Hematopoietic multipotent progenitor cell treated with erythropoietin and hydrocortisone succinate and interleukin-3 and kit ligand, for 8 days (in vitro differentiated cells): ENCODE measurements around the gene TMEM14B.
A peak's percentile ranks its signal among the peaks of the same experiment; 100 is the strongest.
"Not testable (repeated sequence)": the region's sequence is repeated elsewhere in the genome, so short reads cannot be mapped to it uniquely, and the experiment has no call there.

Experiments used
- DNase-seq: peaks from one replicate; pipeline ENCODE4 v3.0.0-alpha.2; 2015

TMEM14B gene

GRCh38 chr6:10749734-10750133 lies 2.1 kb downstream of the TMEM14B start:
- peak; percentile 98 for DNase-seq

GRCh38 chr6:10750568-10750967 lies 3.0 kb downstream of the TMEM14B start:
- not testable (repeated sequence) for DNase-seq

GRCh38 chr6:10751757-10752156 lies 4.2 kb downstream of the TMEM14B start:
- peak; percentile 83 for DNase-seq

- no peak for DNase-seq
Observed at GRCh38 chr6:10756085-10756484, 8.5 kb downstream of the TMEM14B start.

DNA sequence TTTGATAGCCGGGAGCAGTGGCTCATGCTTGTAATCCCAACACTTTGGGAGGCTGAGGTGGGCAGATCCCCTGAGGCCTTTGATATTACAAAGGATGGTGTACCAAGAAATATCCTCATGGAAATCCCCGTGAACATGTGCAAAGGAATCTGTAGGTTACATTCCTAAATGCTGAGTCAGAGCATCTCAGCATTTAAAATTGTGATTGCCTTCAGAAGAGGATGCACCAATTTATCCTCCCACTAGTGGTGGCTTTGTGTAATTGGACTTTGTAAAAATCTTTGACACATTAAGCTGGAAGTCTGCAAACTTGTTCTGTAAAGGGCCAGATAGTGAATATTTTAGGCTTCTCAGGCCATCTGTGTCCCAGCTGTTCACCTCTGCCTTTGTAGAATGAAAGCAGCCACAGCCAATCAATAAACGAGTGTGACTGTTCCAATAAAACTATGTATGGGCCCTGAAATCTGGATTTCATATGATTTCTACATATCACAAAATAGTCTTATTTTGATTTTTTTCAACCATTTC lies 11.8 kb downstream of the TMEM14B start:
- DNase-seq: peak; percentile 79

DNA sequence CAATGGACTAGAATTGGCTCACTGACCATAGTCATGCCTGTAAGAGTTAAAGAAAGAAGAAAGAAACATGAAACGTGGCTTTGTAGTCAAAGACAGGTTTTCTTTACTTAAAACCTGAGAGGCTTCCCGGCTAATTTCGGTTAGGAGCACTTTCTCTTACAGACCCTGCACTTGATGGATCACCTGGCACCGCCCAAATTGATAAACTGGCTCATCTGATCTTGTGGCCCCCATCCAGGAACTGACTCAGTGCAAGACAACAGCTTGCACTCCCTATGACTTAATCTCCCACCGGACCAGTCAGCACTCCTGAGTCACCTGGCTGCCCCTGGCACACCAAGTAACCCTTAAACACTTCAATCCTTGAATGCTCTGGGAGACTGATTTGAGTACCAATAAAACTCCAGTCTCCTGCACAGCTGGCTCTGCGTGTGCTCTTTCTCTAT lies 12.3 kb downstream of the TMEM14B start:
- no peak for DNase-seq

DNA sequence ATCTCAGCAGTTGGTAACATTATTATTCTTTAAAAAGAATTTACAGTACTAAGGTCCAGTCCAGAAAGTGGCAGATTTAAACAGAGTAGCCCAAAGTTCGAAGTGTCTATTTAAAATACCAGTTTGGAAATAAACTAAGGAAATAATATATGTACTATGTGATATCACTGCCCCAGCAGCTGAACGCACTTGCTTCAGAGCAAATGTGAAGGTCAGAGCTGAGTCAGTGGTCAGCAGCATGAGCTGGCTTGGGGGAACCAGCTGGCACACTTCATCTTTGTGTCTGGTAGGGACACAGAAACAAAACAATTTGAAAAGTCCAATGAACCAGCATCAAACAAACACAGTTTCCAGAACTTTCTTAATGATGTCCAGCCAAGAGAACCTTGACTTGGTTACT lies 15.4 kb downstream of the TMEM14B start:
- no peak for DNase-seq

GRCh38 chr6:10769419-10769818 lies 21.8 kb downstream of the TMEM14B start:
- DNase-seq: no peak

DNA sequence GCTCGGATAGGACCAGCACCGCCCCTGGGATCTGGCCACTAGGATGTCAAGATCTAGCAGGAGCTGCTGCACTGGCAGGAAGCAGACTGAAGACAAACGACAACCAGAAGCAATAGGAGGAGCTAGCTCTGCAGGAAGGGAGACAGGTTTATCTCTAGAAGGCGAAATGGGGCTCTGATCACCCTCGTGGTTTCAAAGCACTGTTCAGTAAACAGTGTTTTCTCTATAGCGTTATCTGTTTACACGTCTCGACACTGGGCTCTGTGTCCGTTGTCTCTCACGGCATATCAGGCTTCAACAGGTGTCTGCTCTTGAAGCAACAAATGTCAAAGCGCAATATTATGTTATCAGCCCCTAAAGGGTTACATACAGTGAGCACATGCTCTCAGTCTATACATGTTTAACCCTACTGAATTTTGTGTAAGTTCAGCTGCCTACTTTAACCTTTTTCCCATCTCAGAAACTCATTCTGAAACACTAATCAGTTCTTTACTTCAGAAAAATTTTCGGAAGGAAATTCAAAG lies 23.8 kb downstream of the TMEM14B start:
- peak; percentile 97 for DNase-seq

DNA sequence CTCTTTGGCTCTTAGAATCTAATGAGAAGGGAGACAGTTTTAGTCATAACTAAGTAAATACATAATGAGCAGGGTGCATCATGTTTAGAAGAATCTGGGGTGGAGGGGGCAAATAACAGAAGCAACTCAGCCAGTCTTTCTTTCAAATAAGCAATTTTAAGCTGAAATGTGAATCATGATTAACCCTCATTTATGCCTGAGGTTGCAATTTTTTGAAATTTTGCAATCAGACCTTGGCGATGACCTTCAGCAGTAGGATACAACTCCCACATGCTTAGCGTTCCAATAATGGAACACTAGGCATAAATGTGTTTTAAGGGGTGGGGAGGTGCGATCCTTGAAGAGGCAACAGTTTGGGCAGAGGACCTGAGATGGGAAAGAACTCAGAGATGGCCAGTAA lies 30.6 kb downstream of the TMEM14B start:
- DNase-seq: no peak

- no peak for DNase-seq
Observed at GRCh38 chr6:10779076-10779475, 31.5 kb downstream of the TMEM14B start.

GRCh38 chr6:10791673-10792072 lies 44.1 kb downstream of the TMEM14B start:
- DNase-seq: peak; percentile 56

DNA sequence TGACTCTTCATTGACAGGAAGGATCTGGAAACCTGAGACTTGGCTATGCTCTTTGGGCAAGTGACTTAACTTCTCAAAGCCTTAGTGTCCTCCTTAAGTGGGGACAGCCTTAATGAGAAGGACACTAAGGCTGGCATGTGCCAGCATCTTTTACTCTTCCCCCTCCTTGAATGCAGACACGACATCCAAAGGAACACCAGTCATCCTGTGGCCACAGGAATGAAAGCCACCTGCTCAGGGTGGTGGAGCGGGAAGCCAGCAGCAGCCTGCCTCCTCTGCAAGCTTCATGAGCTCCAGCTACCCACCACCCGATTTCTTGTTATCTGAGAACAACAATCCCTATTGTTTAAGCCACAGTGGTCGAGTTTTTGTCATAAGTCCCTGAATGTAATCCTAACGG lies 44.5 kb downstream of the TMEM14B start:
- DNase-seq: no peak

- no peak for DNase-seq
Observed at GRCh38 chr6:10793035-10793434, 45.4 kb downstream of the TMEM14B start.

DNA sequence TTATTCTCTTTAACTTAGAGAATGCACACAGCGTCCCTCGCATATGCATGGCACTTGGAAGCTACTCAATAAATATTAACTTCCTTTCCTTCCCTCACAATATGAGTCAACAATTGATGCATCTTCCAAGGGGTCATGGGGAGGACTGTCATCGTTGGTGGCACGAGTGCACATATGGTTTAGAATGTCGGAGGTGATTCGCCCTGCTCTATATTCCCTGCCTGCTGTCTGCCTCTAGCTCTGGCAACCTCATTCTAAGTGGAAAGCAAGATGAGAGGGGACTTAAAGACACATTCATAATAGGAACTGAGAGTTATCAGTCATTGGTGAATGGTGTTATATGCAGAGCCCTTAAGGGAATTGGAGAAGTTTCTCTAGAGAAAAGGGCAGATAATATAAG lies 46.1 kb downstream of the TMEM14B start:
- DNase-seq: no peak

- peak; percentile 91 for DNase-seq
Observed at GRCh38 chr6:10794239-10794638, 46.6 kb downstream of the TMEM14B start.

DNA sequence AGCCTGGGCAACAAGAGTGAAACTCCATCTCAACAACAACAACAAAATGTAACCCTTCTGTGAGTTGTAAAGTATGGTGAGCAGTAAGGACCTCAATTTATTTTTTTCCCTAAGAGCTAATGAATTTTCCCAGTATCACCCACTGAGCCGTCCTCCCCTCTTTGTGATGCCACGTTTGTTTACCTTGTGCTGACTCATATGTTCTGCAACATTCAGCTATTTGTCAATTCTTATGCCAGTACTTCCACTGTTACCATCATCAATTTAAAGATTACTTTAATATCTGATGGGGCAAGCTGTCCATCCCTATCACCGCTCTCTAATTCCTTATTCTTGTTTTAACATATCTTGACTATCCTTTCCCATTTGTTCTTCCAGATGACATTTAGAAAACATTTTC lies 53.2 kb downstream of the TMEM14B start:
- no peak for DNase-seq

DNA sequence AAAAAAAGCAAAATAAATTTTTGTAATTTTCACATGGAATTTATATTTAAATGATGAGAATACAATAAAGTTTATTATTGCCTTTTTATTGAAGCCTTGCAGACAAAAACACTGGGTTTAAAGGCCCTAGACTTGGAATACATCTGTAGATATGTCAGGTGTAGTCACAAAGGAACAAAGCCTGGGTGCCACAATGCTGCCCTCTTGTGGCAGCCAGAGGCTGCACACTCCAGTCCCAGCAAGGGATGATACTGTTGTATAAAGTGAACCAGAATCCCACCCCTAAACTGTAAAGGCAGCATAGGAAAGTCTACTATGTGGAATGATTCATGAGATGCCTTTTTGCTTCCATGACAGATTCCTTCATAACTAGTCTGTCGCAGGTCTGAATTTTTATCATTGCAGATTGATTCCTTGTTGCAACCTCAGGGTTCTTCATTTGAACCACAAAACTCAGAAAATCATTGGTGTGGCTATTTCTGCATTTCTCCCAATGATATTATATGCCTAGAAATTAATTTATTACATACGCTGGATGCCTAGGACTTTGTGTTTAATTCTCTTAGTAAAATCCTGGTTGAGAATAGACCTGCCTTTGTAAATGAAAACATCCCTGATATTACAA lies 53.7 kb downstream of the TMEM14B start:
- DNase-seq: peak; percentile 80
